ENCODE measurements around the gene APOL1.

GRCh38 chr22:36215981-36216380 is 37.0 kb upstream of the APOL1 start:
- TF ChIP-seq POLR2A (IDR thresholded peaks at IDR 0.05; ENCODE audit: borderline replicate concordance, extremely low read depth, insufficient read depth, insufficient read length) (no peak), JUND (IDR thresholded peaks at IDR 0.05) (no peak), FOSL1 (IDR thresholded peaks at IDR 0.05; ENCODE audit: low read depth) (no peak), SIN3A (IDR thresholded peaks at IDR 0.05; ENCODE audit: low read depth) (no peak), CTCF (IDR thresholded peaks at IDR 0.05 in 2 of 3, conservative IDR thresholded peaks at IDR 0.05 in 1 of 3; ENCODE audit: borderline replicate concordance in 1 of 3, insufficient read depth in 1 of 3, low read depth in 2 of 3, low read length in 2 of 3) (no peak), YY1 (IDR thresholded peaks at IDR 0.05; ENCODE audit: extremely low read depth, insufficient replicate concordance, low read depth, low read length) (no peak), EZH2 (IDR thresholded peaks at IDR 0.05) (no peak), EGR1 (IDR thresholded peaks at IDR 0.05; ENCODE audit: low read depth) (no peak), ZNF274 (IDR thresholded peaks at IDR 0.05; ENCODE audit: low read depth, low read length) (no peak), POLR2AphosphoS5 (IDR thresholded peaks at IDR 0.05; ENCODE audit: low read depth, low read length) (no peak), ZBTB33 (IDR thresholded peaks at IDR 0.05; ENCODE audit: extremely low read depth, insufficient replicate concordance, low read length) (no peak), TCF7L2 (IDR thresholded peaks at IDR 0.05; ENCODE audit: borderline replicate concordance, extremely low read depth, insufficient read depth, insufficient read length) (no peak), REST (IDR thresholded peaks at IDR 0.05; ENCODE audit: low read depth) (no peak)

Measured in HCT116 (cell line).